Endothelial cell of umbilical vein (primary cell): ENCODE data around the gene NOTCH2. TPM values are rescaled to one million over a fixed set of nuclear protein-coding genes. Genes with fewer than 3 reads are reported as not detected.

Experiments
- BruUV-seq: library from RNA; stranded (reverse); fragments of 400-500 nt; replicated peaks from 2 replicates; lab custom pipeline; 2021; lab: Mats Ljungman, UMichigan
- CTCF ChIA-PET: fragments of 300-600, 350-600 bp; sonication (Branson Sonifier 250); formaldehyde crosslinking; loops from one replicate; lab custom pipeline; 2021; ENCODE audit warnings: antibody characterized with exemption, inconsistent platforms; lab: Charles Lee
- POLR2A ChIA-PET: fragments of 300-600, 350-600 bp; sonication (Branson Sonifier 250); formaldehyde crosslinking; loops from one replicate; lab custom pipeline; 2021; ENCODE audit warnings: antibody characterized with exemption, inconsistent platforms; lab: Charles Lee
- DNase-seq: peaks from one replicate; pipeline ENCODE4 v3.0.0-alpha.2; 2011; ENCODE audit warnings: low read depth, low spot score
- FAIRE-seq: peaks from 2 replicates; lab custom pipeline; 2011; peaks lifted over from hg19 to GRCh38; lab: Jason Lieb, UNC
- H2AFZ ChIP-seq: 2 replicates; pipeline ENCODE4 v1.6.0; 2012; ENCODE audit warnings: low read depth, low read length, control low read depth, inconsistent platforms
- H3K27ac ChIP-seq: 2 replicates; pipeline ENCODE4 v1.5.1; 2011; ENCODE audit warnings: low read depth, mild to moderate bottlenecking, control low read depth, low read length, moderate library complexity; ENCODE audit not compliant: insufficient read depth
- H3K27me3 ChIP-seq, 2 experiments: 2 replicates each; pipeline versions ENCODE4 v1.6.0 to v1.6.1; 2011; ENCODE audit warnings: low read length in 2 of 2, mixed read lengths in 1 of 2; ENCODE audit not compliant: control insufficient read depth in 2 of 2, insufficient read depth in 2 of 2
- H3K36me3 ChIP-seq, 2 experiments: 2 replicates in 1 of 2; 3 replicates in 1 of 2; pipeline ENCODE4 v1.5.1; 2011; ENCODE audit warnings: low read length in 2 of 2, mild to moderate bottlenecking in 1 of 2, moderate library complexity in 1 of 2; ENCODE audit not compliant: control insufficient read depth in 2 of 2, insufficient read depth in 2 of 2; ENCODE audit errors: extremely low read depth in 1 of 2
- H3K4me1 ChIP-seq: 3 replicates; pipeline ENCODE4 v1.5.1; 2011; ENCODE audit warnings: mild to moderate bottlenecking, low read length; ENCODE audit not compliant: control insufficient read depth, insufficient read depth; ENCODE audit errors: extremely low read depth
- H3K4me2 ChIP-seq: 2 replicates; pipeline ENCODE4 v1.6.1; 2011; ENCODE audit warnings: low read length, control low read depth, mixed read lengths; ENCODE audit not compliant: insufficient read depth
- H3K4me3 ChIP-seq, 3 experiments: fragments of 200-600 bp in 1 of 3; sonication (generic), shearing (Covaris generic) in 1 of 3; replicated peaks in 1 of 3; 2 replicates each; pipeline ENCODE4 v1.5.1; 2011 to 2016; ENCODE audit warnings: control low read depth in 3 of 3, low read length in 3 of 3, mild to moderate bottlenecking in 2 of 3, inconsistent platforms in 1 of 3, low read depth in 1 of 3, moderate library complexity in 1 of 3; ENCODE audit not compliant: insufficient read depth in 1 of 3
- H3K79me2 ChIP-seq: 2 replicates; pipeline ENCODE4 v1.6.0; 2012; ENCODE audit warnings: low read length, inconsistent platforms; ENCODE audit not compliant: control insufficient read depth, insufficient read depth
- H3K9ac ChIP-seq: replicated peaks from 2 replicates; pipeline ENCODE3; 2011; ENCODE audit warnings: low read length, control low read depth; ENCODE audit not compliant: insufficient read depth; ENCODE audit errors: extremely low read depth
- H3K9me1 ChIP-seq: replicated peaks from 3 replicates; pipeline ENCODE4 v1.6.0; 2011; ENCODE audit warnings: mild to moderate bottlenecking, low read length; ENCODE audit not compliant: control insufficient read depth, insufficient read depth; ENCODE audit errors: extremely low read depth
- H3K9me3 ChIP-seq: replicated peaks from 2 replicates; pipeline ENCODE4 v1.5.1; 2012; ENCODE audit warnings: low read length, inconsistent platforms; ENCODE audit not compliant: control insufficient read depth, insufficient read depth
- H4K20me1 ChIP-seq: replicated peaks from 2 replicates; pipeline ENCODE3; 2011; ENCODE audit warnings: mild to moderate bottlenecking, low read length; ENCODE audit not compliant: control insufficient read depth, insufficient read depth; ENCODE audit errors: extremely low read depth
- EZH2 ChIP-seq: IDR thresholded peaks from 2 replicates; pipeline ENCODE4 v1.6.1; 2012; ENCODE audit warnings: borderline replicate concordance, low read depth, mild to moderate bottlenecking, moderate library complexity, low read length, inconsistent platforms; ENCODE audit not compliant: severe bottlenecking
- FOS ChIP-seq: IDR thresholded peaks from 2 replicates; pipeline ENCODE4 v1.6.1; 2011; ENCODE audit warnings: mild to moderate bottlenecking, low read length, moderate library complexity, borderline replicate concordance; ENCODE audit not compliant: insufficient read depth
- GATA2 ChIP-seq: IDR thresholded peaks from 2 replicates; pipeline ENCODE4 v1.7.0; 2011; ENCODE audit warnings: low read depth, mild to moderate bottlenecking, moderate library complexity, mixed read lengths, low read length; ENCODE audit not compliant: insufficient read length, insufficient read depth
- JUN ChIP-seq: IDR thresholded peaks from 2 replicates; pipeline ENCODE4 v1.6.1; 2011; ENCODE audit warnings: borderline replicate concordance, low read depth; ENCODE audit not compliant: insufficient read length, insufficient read depth
- MYC ChIP-seq: IDR thresholded peaks from one replicate; pipeline ENCODE4 v1.6.1; 2011; ENCODE audit warnings: mild to moderate bottlenecking, low read depth, low read length
- POLR2A ChIP-seq: IDR thresholded peaks from 2 replicates; pipeline ENCODE4 v1.6.1; 2012; ENCODE audit warnings: low read depth, mild to moderate bottlenecking, control low read depth, low read length
- POLR2AphosphoS5 ChIP-seq: IDR thresholded peaks from 2 replicates; pipeline ENCODE4 v1.6.1; 2012; ENCODE audit warnings: low read depth, mild to moderate bottlenecking, control low read depth, low read length, moderate library complexity; ENCODE audit not compliant: insufficient read depth
- dilution Hi-C: fragments of 300-500 bp; cut with MboI; formaldehyde crosslinking; loops from one replicate; pipeline ENCODE4 v1.15.0; 2019; ENCODE audit warnings: low sequenced_read_pairs; ENCODE audit not compliant: extremely low pct_ligation_motif_present
- intact Hi-C: fragments of 100-400 bp; cut with micrococcal nuclease; formaldehyde crosslinking; loops from one replicate; pipeline ENCODE4 v1.10.0; 2022
- polyA plus RNA-seq, 4 experiments: library from polyadenylated mRNA; depleted of rRNA in 3 of 4; stranded (reverse) in 3 of 4; unstranded in 1 of 4; fragments of >200 nt; gene quantifications; 2 replicates each; pipeline versions ENCODE4 v1.2.1 to v1.2.3, GENCODE V29; 2011 to 2012; ENCODE audit warnings: missing spikeins in 1 of 4
- total RNA-seq: library from RNA; stranded (reverse); gene quantifications from 2 replicates; pipeline ENCODE4 v1.2.3, GENCODE V29; 2021
- TF ChIP-seq, protein P1 (sequence below): IDR thresholded peaks from 2 replicates; pipeline ENCODE4 v1.6.1; 2011; ENCODE audit not compliant: insufficient read depth, insufficient read length
- TF ChIP-seq, protein P2 (sequence below), 2 donors: IDR thresholded peaks; 1 replicate in 1 of 2; 2 replicates in 1 of 2; pipeline ENCODE4 v1.5.1; 2011; ENCODE audit warnings: low read length in 2 of 2, mild to moderate bottlenecking in 2 of 2, moderate library complexity in 2 of 2, control low read depth in 1 of 2, inconsistent platforms in 1 of 2, low read depth in 1 of 2; ENCODE audit not compliant: insufficient read depth in 1 of 2; ENCODE audit errors: extremely low read depth in 1 of 2

The NOTCH2 gene
- total and polyA plus RNA-seq, 2 donors (not counting 3 experiments of a cell fraction or from before 2014, with no cell fraction given) = 14.3 to 49.1 TPM

DNA sequence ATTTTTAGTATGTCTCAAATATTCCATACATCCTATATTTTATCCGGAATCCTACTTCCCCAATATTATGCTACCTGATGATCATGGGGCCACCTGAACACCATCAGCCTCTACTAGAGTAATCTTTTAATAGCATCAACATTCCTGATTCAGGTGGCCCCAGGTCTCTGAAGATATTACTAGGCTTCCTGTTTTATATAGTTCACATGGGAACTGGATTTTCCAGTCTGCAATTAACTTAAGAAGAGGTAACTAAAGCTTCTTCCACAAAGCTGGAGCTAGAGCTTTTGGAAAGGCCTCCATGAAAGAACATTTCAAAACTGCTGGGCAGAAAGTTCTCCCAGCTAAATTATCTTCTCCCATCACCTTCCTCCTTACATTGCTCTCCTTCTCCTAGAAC lies 100.9 kb downstream of the NOTCH2 start:
- no peak overlapping the region for H3K27ac ChIP-seq
- TF ChIP-seq, protein P1, sequence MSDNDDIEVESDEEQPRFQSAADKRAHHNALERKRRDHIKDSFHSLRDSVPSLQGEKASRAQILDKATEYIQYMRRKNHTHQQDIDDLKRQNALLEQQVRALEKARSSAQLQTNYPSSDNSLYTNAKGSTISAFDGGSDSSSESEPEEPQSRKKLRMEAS = no peak
- TF ChIP-seq POLR2AphosphoS5 (no peak), MYC (no peak), JUN (no peak), POLR2A (no peak), EZH2 (no peak), GATA2 (no peak), FOS (no peak)
- TF ChIP-seq, protein P2, sequence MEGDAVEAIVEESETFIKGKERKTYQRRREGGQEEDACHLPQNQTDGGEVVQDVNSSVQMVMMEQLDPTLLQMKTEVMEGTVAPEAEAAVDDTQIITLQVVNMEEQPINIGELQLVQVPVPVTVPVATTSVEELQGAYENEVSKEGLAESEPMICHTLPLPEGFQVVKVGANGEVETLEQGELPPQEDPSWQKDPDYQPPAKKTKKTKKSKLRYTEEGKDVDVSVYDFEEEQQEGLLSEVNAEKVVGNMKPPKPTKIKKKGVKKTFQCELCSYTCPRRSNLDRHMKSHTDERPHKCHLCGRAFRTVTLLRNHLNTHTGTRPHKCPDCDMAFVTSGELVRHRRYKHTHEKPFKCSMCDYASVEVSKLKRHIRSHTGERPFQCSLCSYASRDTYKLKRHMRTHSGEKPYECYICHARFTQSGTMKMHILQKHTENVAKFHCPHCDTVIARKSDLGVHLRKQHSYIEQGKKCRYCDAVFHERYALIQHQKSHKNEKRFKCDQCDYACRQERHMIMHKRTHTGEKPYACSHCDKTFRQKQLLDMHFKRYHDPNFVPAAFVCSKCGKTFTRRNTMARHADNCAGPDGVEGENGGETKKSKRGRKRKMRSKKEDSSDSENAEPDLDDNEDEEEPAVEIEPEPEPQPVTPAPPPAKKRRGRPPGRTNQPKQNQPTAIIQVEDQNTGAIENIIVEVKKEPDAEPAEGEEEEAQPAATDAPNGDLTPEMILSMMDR (IDR thresholded peaks at IDR 0.05; ENCODE audit: extremely low read depth in 1 of 2, insufficient read depth in 1 of 2, low read depth in 1 of 2, low read length in 2 of 2) = no peak
- POLR2A ChIA-PET = no interaction called here
- FAIRE-seq (no peak), DNase-seq (no peak)
- no peak overlapping the region for H2AFZ ChIP-seq
- BruUV-seq = no TSS peak
- CTCF ChIA-PET = interaction anchor here (0.8 to 3.3 kb wide), 6 partner anchors 8 to 160 kb away, joined by 3 to 29 read pairs (median 4); no protein-coding TSS in a partner anchor
- dilution Hi-C loops (no loop called here), intact Hi-C loops (no loop called here)
- no peaks in the 10 kb centered on the region for H4K20me1 ChIP-seq
- H3K4me1 ChIP-seq = no peaks in the 10 kb centered on the region
- no peak overlapping the region for H3K4me2 ChIP-seq
- H3K9ac ChIP-seq = no peak overlapping the region
- no peak overlapping the region for H3K4me3 ChIP-seq
- peaks cover 0 to 7% of the 10 kb centered on the region in 2 experiments for H3K36me3 ChIP-seq
- H3K9me3 ChIP-seq = no peaks in the 10 kb centered on the region
- no peaks in the 10 kb centered on the region for H3K79me2 ChIP-seq
- H3K27me3 ChIP-seq = no peaks in the 10 kb centered on the region
- no peaks in the 10 kb centered on the region for H3K9me1 ChIP-seq
